IPS-18a (cell line): ENCODE data around the gene TAGLN3.
"Not testable (repeated sequence)": the region's sequence is repeated elsewhere in the genome, so short reads cannot be mapped to it uniquely, and the experiment has no call there.

Experiments used
- H3K27ac ChIP-seq: one replicate; pipeline ENCODE4 v1.5.1; 2013; ENCODE audit warnings: low read length
- H3K27me3 ChIP-seq: one replicate; pipeline ENCODE4 v1.6.1; 2013; ENCODE audit warnings: mild to moderate bottlenecking, low read length; ENCODE audit not compliant: control insufficient read depth, insufficient read depth
- H3K36me3 ChIP-seq: one replicate; pipeline ENCODE4 v1.6.1; 2013; ENCODE audit warnings: low read depth, low read length; ENCODE audit not compliant: control insufficient read depth
- H3K4me1 ChIP-seq: one replicate; pipeline ENCODE4 v1.6.1; 2013; ENCODE audit warnings: low read depth, low read length; ENCODE audit not compliant: control insufficient read depth
- H3K4me3 ChIP-seq: one replicate; pipeline ENCODE4 v1.5.1; 2013; ENCODE audit warnings: low read length
- H3K9ac ChIP-seq: one replicate; pipeline ENCODE4 v1.6.1; 2013; ENCODE audit warnings: mild to moderate bottlenecking, low read length, moderate library complexity
- H3K9me3 ChIP-seq: one replicate; pipeline ENCODE4 v1.6.1; 2013; ENCODE audit warnings: low read depth, low read length; ENCODE audit not compliant: control insufficient read depth

TAGLN3 gene

GRCh38 chr3:112037194-112037593 is 38.5 kb downstream of the TAGLN3 start:
- H3K27ac ChIP-seq, H3K4me3 ChIP-seq, H3K9ac ChIP-seq, H3K4me1 ChIP-seq, H3K9me3 ChIP-seq, H3K36me3 ChIP-seq, H3K27me3 ChIP-seq: not testable (repeated sequence)

DNA sequence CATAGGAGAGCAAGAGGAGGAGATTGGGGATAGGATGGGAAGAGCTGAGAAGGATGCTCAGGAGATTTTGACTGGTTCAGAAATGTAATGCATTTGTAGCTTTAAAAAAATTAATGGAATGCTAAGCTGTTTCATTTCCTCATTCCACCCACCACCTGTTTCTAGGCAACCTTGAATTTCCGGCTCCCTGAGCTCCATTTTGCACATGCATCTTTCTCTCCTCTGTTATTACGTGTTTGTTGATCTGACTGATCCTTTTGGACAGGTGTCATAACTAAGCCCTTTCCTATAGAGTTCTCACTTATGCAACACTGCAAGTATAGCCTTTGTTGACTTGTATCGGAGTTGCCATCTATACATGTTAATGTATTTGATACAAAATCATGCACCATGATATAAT is 40.1 kb downstream of the TAGLN3 start:
- Histone ChIP-seq H3K4me3 (no peak overlapping the region), H3K9ac (no peak overlapping the region), H3K9me3 (peaks cover 5% of the 10 kb centered on the region), H3K4me1 (peaks cover 6% of the 10 kb centered on the region), H3K36me3 (no peaks in the 10 kb centered on the region), H3K27me3 (no peaks in the 10 kb centered on the region), H3K27ac (no peak overlapping the region)

- H3K9ac ChIP-seq: no peak overlapping the region
- no peaks in the 10 kb centered on the region for H3K27me3 ChIP-seq
- H3K27ac ChIP-seq: no peak overlapping the region
- H3K4me3 ChIP-seq: no peak overlapping the region
- H3K9me3 ChIP-seq: peaks cover 5% of the 10 kb centered on the region
- H3K36me3 ChIP-seq: no peaks in the 10 kb centered on the region
- peaks cover 6% of the 10 kb centered on the region for H3K4me1 ChIP-seq
Measured at GRCh38 chr3:112041321-112041720, 42.6 kb downstream of the TAGLN3 start.

- Histone ChIP-seq H3K27ac (no peak overlapping the region), H3K4me1 (peaks cover 6% of the 10 kb centered on the region), H3K9me3 (no peaks in the 10 kb centered on the region), H3K9ac (no peak overlapping the region), H3K27me3 (no peaks in the 10 kb centered on the region), H3K4me3 (no peak overlapping the region), H3K36me3 (no peaks in the 10 kb centered on the region)
Measured at GRCh38 chr3:112042842-112043280, 44.1 kb downstream of the TAGLN3 start.

GRCh38 chr3:112043621-112044201 is 45.0 kb downstream of the TAGLN3 start:
- Histone ChIP-seq H3K27me3 (no peaks in the 10 kb centered on the region), H3K9ac (no peak overlapping the region), H3K4me1 (peaks cover 9% of the 10 kb centered on the region), H3K27ac (no peak overlapping the region), H3K36me3 (no peaks in the 10 kb centered on the region), H3K4me3 (no peak overlapping the region), H3K9me3 (no peaks in the 10 kb centered on the region)

DNA sequence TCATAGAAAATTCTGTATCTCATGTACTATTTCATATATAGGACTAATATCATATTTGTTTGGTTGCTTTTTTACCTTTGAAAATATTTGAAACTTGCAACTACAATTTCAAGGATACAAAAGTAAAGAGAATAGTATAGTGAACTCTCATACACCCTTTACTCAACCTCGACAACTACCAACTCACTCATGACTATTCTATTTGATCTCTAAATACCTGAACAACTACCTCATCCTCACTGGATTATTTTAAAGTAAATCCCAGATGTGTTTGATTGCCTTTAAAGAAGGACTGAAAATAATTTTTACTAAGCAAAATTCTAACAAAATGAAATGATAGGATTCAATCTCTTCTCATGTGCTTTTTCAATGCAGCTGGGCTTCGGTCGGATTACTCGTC is 47.9 kb downstream of the TAGLN3 start:
- H3K9me3 ChIP-seq: no peaks in the 10 kb centered on the region
- no peak overlapping the region for H3K4me3 ChIP-seq
- H3K4me1 ChIP-seq: peaks cover 8% of the 10 kb centered on the region
- H3K36me3 ChIP-seq: no peaks in the 10 kb centered on the region
- no peak overlapping the region for H3K27ac ChIP-seq
- no peaks in the 10 kb centered on the region for H3K27me3 ChIP-seq
- H3K9ac ChIP-seq: no peak overlapping the region

- H3K36me3 ChIP-seq: no peaks in the 10 kb centered on the region
- peaks cover 8% of the 10 kb centered on the region for H3K4me1 ChIP-seq
- no peak overlapping the region for H3K27ac ChIP-seq
- no peaks in the 10 kb centered on the region for H3K27me3 ChIP-seq
- no peak overlapping the region for H3K4me3 ChIP-seq
- no peak overlapping the region for H3K9ac ChIP-seq
- no peaks in the 10 kb centered on the region for H3K9me3 ChIP-seq
Measured at GRCh38 chr3:112047264-112047663, 48.5 kb downstream of the TAGLN3 start.

DNA sequence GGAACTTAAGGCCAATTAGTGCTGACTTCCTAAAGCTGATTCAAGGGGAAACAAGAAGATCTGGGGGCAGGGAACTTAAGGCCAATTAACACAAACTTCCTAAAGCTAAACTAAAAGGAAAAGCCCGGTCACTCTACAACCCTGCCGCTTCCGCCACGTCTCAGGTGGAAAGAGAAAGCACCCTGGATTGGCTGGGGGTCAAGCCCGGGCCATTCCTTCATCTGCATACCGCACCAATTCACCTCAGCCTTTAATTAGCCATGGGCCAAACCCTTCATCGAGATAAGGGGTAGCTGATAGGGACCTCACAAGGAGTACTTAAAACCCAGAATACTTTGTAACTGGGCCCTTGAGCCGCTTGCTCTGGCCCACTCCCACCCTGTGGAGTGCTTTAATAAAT is 50.2 kb downstream of the TAGLN3 start:
- Histone ChIP-seq H3K9ac (no peak overlapping the region), H3K9me3 (no peaks in the 10 kb centered on the region), H3K27me3 (no peaks in the 10 kb centered on the region), H3K36me3 (no peaks in the 10 kb centered on the region), H3K27ac (no peak overlapping the region), H3K4me3 (no peak overlapping the region), H3K4me1 (peaks cover 20% of the 10 kb centered on the region)

GRCh38 chr3:112053229-112053628 is 54.5 kb downstream of the TAGLN3 start:
- no peak overlapping the region for H3K27ac ChIP-seq
- H3K9ac ChIP-seq: no peak overlapping the region
- no peaks in the 10 kb centered on the region for H3K36me3 ChIP-seq
- no peaks in the 10 kb centered on the region for H3K27me3 ChIP-seq
- no peaks in the 10 kb centered on the region for H3K9me3 ChIP-seq
- no peak overlapping the region for H3K4me3 ChIP-seq
- H3K4me1 ChIP-seq: peaks cover 20% of the 10 kb centered on the region

- H3K9me3 ChIP-seq: no peaks in the 10 kb centered on the region
- H3K27me3 ChIP-seq: no peaks in the 10 kb centered on the region
- H3K9ac ChIP-seq: no peak overlapping the region
- peaks cover 13% of the 10 kb centered on the region for H3K4me1 ChIP-seq
- H3K4me3 ChIP-seq: no peak overlapping the region
- H3K36me3 ChIP-seq: no peaks in the 10 kb centered on the region
- H3K27ac ChIP-seq: no peak overlapping the region
Measured at GRCh38 chr3:112056451-112056929, 57.8 kb downstream of the TAGLN3 start.

DNA sequence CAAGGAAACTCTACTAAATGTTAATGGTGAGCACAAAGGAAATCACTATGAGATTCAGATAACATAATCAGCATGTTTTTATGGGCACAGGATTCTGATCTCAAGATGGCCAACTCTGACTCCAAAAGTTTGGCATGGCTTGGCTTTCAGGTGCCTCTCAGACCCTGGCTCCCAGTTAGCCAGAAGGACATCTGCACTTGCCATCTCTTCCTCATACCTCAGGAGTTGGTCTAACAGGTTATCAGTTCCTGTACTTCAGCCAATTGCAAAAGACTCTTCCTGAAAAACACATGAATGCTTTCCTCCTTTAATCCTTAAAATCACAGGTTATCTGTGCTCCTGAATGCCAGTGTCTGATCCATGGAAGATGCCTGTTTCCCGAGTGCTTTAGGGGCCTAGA is 60.8 kb downstream of the TAGLN3 start:
- Histone ChIP-seq H3K9me3 (no peaks in the 10 kb centered on the region), H3K4me1 (no peaks in the 10 kb centered on the region), H3K27me3 (no peaks in the 10 kb centered on the region), H3K27ac (no peak overlapping the region), H3K4me3 (no peak overlapping the region), H3K9ac (no peak overlapping the region), H3K36me3 (no peaks in the 10 kb centered on the region)

- Histone ChIP-seq H3K27me3 (no peaks in the 10 kb centered on the region), H3K4me1 (no peaks in the 10 kb centered on the region), H3K9me3 (no peaks in the 10 kb centered on the region), H3K4me3 (no peak overlapping the region), H3K36me3 (no peaks in the 10 kb centered on the region), H3K9ac (no peak overlapping the region), H3K27ac (no peak overlapping the region)
Measured at GRCh38 chr3:112061152-112061551, 62.4 kb downstream of the TAGLN3 start.
